Erythroblast (primary cell): ENCODE results near the gene PRKCE.

Experiments
- DNase-seq, 2 experiments: peaks; one replicate each; lab custom pipeline; 2025; lab: John Stamatoyannopoulos, UW
- GATA1 ChIP-seq: IDR thresholded peaks from 2 replicates; pipeline ENCODE4 v1.6.1; 2011; ENCODE audit warnings: low read depth, mild to moderate bottlenecking, control low read depth, low read length, moderate library complexity
- POLR2A ChIP-seq: IDR thresholded peaks from 2 replicates; pipeline ENCODE4 v1.6.1; 2011; ENCODE audit warnings: mild to moderate bottlenecking, low read length

Gene PRKCE

DNA sequence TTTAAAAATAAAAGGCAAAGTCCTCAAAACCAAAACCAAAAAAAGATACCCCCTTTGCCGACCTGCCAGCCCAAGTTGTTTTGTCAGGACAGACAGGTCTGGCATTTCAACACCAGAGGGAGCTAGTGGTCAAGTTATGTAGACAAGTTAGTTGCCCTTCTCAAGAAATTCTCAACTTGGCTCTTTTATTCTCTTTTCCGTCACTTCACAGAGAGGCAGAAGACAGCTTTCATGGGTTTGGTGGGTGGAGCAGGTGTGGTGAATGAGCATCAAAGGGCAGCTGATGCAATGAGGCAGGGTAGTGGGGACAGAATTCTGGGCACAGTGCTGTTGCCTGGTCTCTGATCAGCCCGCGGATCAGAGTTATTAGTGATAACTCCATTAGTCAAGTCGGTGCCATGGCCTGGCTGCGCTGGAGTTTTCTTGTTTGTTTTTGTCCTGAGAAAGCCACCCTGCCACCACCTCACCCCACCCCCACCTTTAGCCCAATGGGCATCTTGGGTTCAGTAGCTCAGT, 342.1 kb downstream of the PRKCE start:
- DNase-seq = peak; percentile 65 to 84
- no peak for TF ChIP-seq GATA1
- TF ChIP-seq POLR2A = no peak

DNA sequence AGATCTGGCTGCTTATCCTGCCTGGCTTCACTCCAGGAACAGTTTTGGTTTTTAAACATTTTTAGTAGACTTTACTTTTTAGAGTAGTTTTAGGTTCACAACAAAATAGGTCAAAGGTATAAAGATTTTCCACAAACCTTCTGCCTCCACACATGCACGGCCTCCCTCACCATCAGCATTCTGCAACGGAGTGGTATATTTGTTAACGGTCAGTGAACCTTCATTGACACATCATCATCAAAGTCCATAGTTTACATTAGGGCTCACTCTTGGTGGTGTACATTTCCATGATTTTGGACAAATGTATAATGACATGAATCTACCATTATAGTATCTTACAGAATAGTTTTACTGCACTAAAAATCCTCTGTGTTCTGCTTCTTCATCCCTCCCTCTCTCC, 342.6 kb downstream of the PRKCE start:
- no peak for TF ChIP-seq POLR2A
- no peak for DNase-seq

GRCh38 chr2:46000660-46001059, 349.2 kb downstream of the PRKCE start:
- TF ChIP-seq GATA1 (no peak), POLR2A (no peak)
- DNase-seq = no peak

- DNase-seq = no peak
- no peak for TF ChIP-seq GATA1
- TF ChIP-seq POLR2A = no peak
Observed at GRCh38 chr2:46001290-46001689, 349.8 kb downstream of the PRKCE start.

GRCh38 chr2:46001741-46002506, 350.4 kb downstream of the PRKCE start:
- DNase-seq = no peak
- no peak for TF ChIP-seq POLR2A

- TF ChIP-seq GATA1 (no peak), POLR2A (no peak)
- DNase-seq = no peak
Observed at GRCh38 chr2:46002507-46002883, 351.0 kb downstream of the PRKCE start.

DNA sequence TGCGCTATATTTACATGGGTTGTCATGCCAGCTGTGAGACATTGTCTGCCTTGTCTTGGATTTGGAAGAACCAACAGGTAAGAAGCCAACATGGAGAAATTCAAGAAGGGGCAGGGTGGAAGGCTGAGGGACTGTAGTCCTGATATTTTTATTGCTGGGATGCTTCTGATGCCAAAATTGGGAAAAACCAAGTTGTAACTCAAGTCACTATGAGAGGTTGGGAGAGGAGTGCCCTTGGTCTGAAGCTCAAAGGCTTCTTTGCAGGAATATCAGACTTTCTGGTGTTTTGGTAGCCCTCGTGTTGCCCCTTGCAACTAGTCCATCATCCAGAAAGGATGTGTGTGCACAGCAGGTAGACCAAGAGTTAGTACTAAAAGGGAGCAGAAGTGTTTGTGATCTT, 351.5 kb downstream of the PRKCE start:
- TF ChIP-seq POLR2A = no peak
- no peak for TF ChIP-seq GATA1
- no peak for DNase-seq

- no peak for DNase-seq
- TF ChIP-seq GATA1 = no peak
- no peak for TF ChIP-seq POLR2A
Observed at GRCh38 chr2:46003903-46004473, 352.5 kb downstream of the PRKCE start.

GRCh38 chr2:46006473-46007025, 355.1 kb downstream of the PRKCE start:
- TF ChIP-seq GATA1 (no peak), POLR2A (no peak)

GRCh38 chr2:46007412-46007811, 355.9 kb downstream of the PRKCE start:
- TF ChIP-seq POLR2A (no peak), GATA1 (no peak)
- no peak for DNase-seq

More at GRCh38 chr2:46006473-46007025, 355.1 kb downstream of the PRKCE start:
- DNase-seq = no peak

DNA sequence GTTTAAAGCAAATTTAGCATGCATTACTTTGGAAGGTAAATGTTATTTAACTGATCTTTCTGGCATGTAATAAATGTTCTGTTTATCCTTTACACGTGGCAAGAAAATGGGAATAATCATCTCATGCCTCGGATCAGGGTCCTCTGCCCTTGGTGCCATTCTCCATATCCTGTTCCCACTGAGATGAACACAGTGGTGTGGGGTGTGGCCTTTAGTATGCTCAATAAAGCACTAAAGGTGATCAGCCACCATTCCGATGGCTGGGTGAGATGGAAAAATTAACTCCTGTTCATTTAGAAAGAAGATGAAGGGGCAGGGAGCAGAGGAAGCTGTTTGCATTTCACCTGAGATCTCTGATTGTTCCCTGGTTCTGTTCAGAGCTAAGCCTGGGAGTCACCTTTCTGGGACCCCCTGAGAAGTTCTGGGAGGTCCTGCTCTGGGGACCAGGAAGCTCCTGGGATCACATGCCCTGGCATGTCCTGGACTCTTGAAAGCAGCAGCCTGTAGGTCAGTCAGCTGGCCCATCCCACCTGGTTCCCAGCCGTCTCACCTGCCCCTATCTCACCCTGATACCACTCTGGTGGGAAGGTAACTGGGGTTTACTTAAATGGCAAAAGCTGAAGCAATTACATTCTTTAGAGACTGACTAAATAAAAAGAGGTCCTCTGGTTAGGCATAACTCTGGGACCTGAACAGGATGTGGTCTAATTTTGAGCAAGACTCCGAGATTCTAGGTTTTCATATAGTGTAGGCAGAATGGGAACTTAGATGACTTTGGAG, 356.8 kb downstream of the PRKCE start:
- TF ChIP-seq POLR2A (no peak), GATA1 (no peak)
- no peak for DNase-seq

DNA sequence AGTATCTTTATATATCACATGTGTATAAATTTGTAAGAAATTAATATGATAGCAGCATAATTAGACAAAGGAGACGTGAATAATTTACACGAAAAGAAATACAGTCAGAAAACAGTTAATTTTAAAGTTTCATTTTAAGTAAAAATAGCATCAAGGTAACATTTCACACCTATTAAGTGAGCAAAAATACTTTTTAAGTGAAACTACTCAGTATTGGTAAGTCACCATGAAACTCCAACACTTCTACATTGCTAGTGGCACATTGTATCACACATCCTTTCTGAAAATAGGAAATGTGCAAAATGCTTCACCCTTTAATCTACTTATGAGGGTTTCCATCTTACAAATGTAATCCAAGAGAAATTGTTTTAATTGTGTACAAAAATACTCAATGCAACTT, 357.8 kb downstream of the PRKCE start:
- no peak for DNase-seq
- no peak for TF ChIP-seq GATA1
- TF ChIP-seq POLR2A = no peak

DNA sequence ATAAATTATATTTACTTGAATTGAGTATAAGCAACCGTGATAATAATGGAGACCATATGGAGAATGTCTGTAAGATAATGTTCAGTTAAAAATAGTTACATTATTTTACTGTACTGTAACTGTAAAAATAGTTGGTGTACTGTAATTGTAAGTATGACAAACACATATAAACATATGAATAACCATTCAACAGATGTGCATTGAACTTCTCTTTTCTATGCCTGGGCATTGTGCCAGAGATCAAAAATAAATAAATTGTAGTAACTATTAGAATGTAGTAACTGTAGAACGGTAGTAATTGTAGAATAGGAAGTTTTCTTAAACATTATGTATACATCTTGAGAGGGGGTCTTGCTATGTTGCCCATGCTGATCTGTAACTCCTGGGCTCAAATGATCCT, 358.3 kb downstream of the PRKCE start:
- TF ChIP-seq GATA1 (no peak), POLR2A (no peak)
- no peak for DNase-seq
